ENCODE measurements around the gene MEI1.
"Not testable (repeated sequence)": the region's sequence is repeated elsewhere in the genome, so short reads cannot be mapped to it uniquely, and the experiment has no call there.

DNA sequence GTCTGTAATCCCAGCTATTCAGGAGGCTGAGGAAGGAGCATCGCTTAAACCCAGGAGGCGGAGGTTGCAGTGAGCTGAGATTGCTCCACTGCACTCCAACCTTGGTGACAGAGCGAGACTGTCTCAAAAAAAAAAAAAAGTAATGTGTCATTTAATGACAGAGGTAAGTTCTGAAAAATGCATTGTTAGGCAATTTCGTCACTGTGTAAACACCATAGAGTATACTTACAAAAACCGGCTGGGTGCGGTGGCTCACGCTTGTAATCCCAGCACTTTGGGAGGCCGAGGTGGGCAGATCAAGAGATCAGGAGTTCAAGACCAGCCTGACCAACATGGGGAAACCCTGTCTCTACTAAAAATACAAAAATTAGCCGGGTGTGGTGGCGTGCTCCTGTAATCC lies 27.2 kb upstream of the MEI1 start:
- TF ChIP-seq POLR2A (IDR thresholded peaks at IDR 0.05): not testable (repeated sequence)
- TF ChIP-seq, protein P1, sequence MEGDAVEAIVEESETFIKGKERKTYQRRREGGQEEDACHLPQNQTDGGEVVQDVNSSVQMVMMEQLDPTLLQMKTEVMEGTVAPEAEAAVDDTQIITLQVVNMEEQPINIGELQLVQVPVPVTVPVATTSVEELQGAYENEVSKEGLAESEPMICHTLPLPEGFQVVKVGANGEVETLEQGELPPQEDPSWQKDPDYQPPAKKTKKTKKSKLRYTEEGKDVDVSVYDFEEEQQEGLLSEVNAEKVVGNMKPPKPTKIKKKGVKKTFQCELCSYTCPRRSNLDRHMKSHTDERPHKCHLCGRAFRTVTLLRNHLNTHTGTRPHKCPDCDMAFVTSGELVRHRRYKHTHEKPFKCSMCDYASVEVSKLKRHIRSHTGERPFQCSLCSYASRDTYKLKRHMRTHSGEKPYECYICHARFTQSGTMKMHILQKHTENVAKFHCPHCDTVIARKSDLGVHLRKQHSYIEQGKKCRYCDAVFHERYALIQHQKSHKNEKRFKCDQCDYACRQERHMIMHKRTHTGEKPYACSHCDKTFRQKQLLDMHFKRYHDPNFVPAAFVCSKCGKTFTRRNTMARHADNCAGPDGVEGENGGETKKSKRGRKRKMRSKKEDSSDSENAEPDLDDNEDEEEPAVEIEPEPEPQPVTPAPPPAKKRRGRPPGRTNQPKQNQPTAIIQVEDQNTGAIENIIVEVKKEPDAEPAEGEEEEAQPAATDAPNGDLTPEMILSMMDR (IDR thresholded peaks at IDR 0.05): not testable (repeated sequence)

Measured in testis (tissue), 2 donors.